Naive thymus-derived CD4-positive, alpha-beta T cell (primary cell): ENCODE measurements around the gene RILPL1. TPM values are rescaled to one million over a fixed set of nuclear protein-coding genes. Genes with fewer than 3 reads are reported as not detected.
A peak's percentile ranks its signal among the peaks of the same experiment; 100 is the strongest.
"Not testable (repeated sequence)": the region's sequence is repeated elsewhere in the genome, so short reads cannot be mapped to it uniquely, and the experiment has no call there.

Source experiments
- ATAC-seq: fragments of 150-1000 bp; cut with Tn5 transposase; 2 replicates; pipeline ENCODE4 v1.10.0; 2021; ENCODE audit warnings: mild to moderate bottlenecking, moderate library complexity
- CTCF ChIA-PET: fragments of 350-600 bp; sonication (Branson Sonifier 250); formaldehyde crosslinking; loops from one replicate; lab custom pipeline; 2021; ENCODE audit warnings: antibody characterized with exemption; lab: Charles Lee
- POLR2A ChIA-PET: fragments of 350-600 bp; sonication (Branson Sonifier 250); formaldehyde crosslinking; loops from one replicate; lab custom pipeline; 2021; ENCODE audit warnings: antibody characterized with exemption, inconsistent platforms; lab: Charles Lee
- DNase-seq, 9 donors: peaks; one replicate each; pipeline versions ENCODE4 v3.0.0 to v3.0.0-alpha.2; 2020 to 2022; ENCODE audit warnings: mixed read lengths in 1 of 9
- H3K27ac ChIP-seq: one replicate; pipeline ENCODE4 v1.7.0; 2013; ENCODE audit warnings: mild to moderate bottlenecking, low read depth, low read length, moderate library complexity
- H3K27me3 ChIP-seq, 2 donors: one replicate each; pipeline ENCODE4 v1.7.0; 2013; ENCODE audit warnings: low read length in 2 of 2, mild to moderate bottlenecking in 2 of 2, moderate library complexity in 2 of 2; ENCODE audit not compliant: control insufficient read depth in 2 of 2, insufficient read depth in 2 of 2
- H3K36me3 ChIP-seq, 3 experiments: 1 replicate in 2 of 3; 2 replicates in 1 of 3; pipeline ENCODE4 v1.7.0; 2013; ENCODE audit warnings: low read length in 3 of 3, mild to moderate bottlenecking in 3 of 3, moderate library complexity in 1 of 3; ENCODE audit not compliant: insufficient read depth in 3 of 3, control insufficient read depth in 2 of 3
- H3K4me1 ChIP-seq, 2 donors: one replicate each; pipeline ENCODE4 v1.7.0; 2013; ENCODE audit warnings: low read length in 2 of 2, mild to moderate bottlenecking in 2 of 2, moderate library complexity in 1 of 2; ENCODE audit not compliant: control insufficient read depth in 2 of 2, insufficient read depth in 2 of 2
- H3K4me3 ChIP-seq: 2 replicates; pipeline ENCODE4 v1.7.0; 2013; ENCODE audit warnings: mild to moderate bottlenecking, low read length
- H3K9me3 ChIP-seq, 3 experiments: 1 replicate in 2 of 3; 2 replicates in 1 of 3; pipeline ENCODE4 v1.7.0; 2013; ENCODE audit warnings: low read length in 3 of 3; ENCODE audit not compliant: control insufficient read depth in 2 of 3
- H3K27ac Mint-ChIP-seq, 9 donors: one replicate each; pipeline ENCODE4 v1.8.0; 2020 to 2022; ENCODE audit warnings: mixed read lengths in 9 of 9, mild to moderate bottlenecking in 8 of 9, moderate library complexity in 5 of 9, inconsistent platforms in 2 of 9
- H3K27me3 Mint-ChIP-seq, 5 donors: one replicate each; pipeline ENCODE4 v1.8.0; 2021 to 2022; ENCODE audit warnings: mixed read lengths in 5 of 5, mild to moderate bottlenecking in 1 of 5
- H3K36me3 Mint-ChIP-seq, 5 donors: one replicate each; pipeline ENCODE4 v1.8.0; 2020 to 2022; ENCODE audit warnings: mixed read lengths in 5 of 5, mild to moderate bottlenecking in 3 of 5, inconsistent platforms in 1 of 5
- H3K4me1 Mint-ChIP-seq, 7 donors: one replicate each; pipeline ENCODE4 v1.8.0; 2020 to 2022; ENCODE audit warnings: mixed read lengths in 7 of 7, mild to moderate bottlenecking in 3 of 7, inconsistent platforms in 1 of 7
- H3K4me3 Mint-ChIP-seq, 10 donors: one replicate each; pipeline ENCODE4 v1.8.0; 2020 to 2022; ENCODE audit warnings: mild to moderate bottlenecking in 10 of 10, mixed read lengths in 10 of 10, moderate library complexity in 6 of 10, inconsistent platforms in 2 of 10
- H3K9me3 Mint-ChIP-seq, 11 donors: one replicate each; pipeline ENCODE4 v1.8.0; 2020 to 2022; ENCODE audit warnings: mixed read lengths in 11 of 11, mild to moderate bottlenecking in 4 of 11, inconsistent platforms in 1 of 11, moderate library complexity in 1 of 11
- intact Hi-C, 2 donors: fragments of 100-400 bp; cut with micrococcal nuclease; formaldehyde crosslinking; loops; one replicate each; pipeline ENCODE4 v1.15.1; 2023
- polyA plus RNA-seq, 2 donors: library from polyadenylated mRNA; unstranded; fragments of 300-500 nt; fragmentation: Illumina TruSeq; gene quantifications; one replicate each; pipeline ENCODE4 v1.2.3, GENCODE V29; 2021
- total RNA-seq, 6 experiments: library from RNA in 5 of 6; stranded (reverse) in 5 of 6; gene quantifications; 1 replicate in 5 of 6; 2 replicates in 1 of 6; pipeline ENCODE4 v1.2.3 and lab custom pipeline; 2021 to 2026

RILPL1 gene
- total and polyA plus RNA-seq, 7 experiments from 2014 or later = 0.29 to 9.2 (median 3.6) TPM; not detected in 1

GRCh38 chr12:123550700-123551099, 17.2 kb upstream of the RILPL1 start:
- peaks cover 0 to 28% (median 0%) of the 10 kb centered on the region in 5 donors for H3K27me3 Mint-ChIP-seq
- POLR2A ChIA-PET = no interaction called here
- intact Hi-C loops = no loop called here
- H3K36me3 Mint-ChIP-seq = peaks cover 0 to 3% (median 0%) of the 10 kb centered on the region in 5 donors
- Histone ChIP-seq H3K4me1 (no peaks in the 10 kb centered on the region), H3K4me3 (no peak overlapping the region), H3K27me3 (no peaks in the 10 kb centered on the region), H3K27ac (no peak overlapping the region), H3K9me3 (no peaks in the 10 kb centered on the region), H3K36me3 (no peaks in the 10 kb centered on the region)
- no peak overlapping the region for H3K4me3 Mint-ChIP-seq
- H3K4me1 Mint-ChIP-seq = peaks cover 0 to 2% (median 0%) of the 10 kb centered on the region in 7 donors
- no peak overlapping the region for H3K27ac Mint-ChIP-seq
- H3K9me3 Mint-ChIP-seq = peaks cover 0 to 2% (median 0%) of the 10 kb centered on the region in 11 donors
- DNase-seq = no peak
- ATAC-seq = no peak
- CTCF ChIA-PET = no interaction called here

GRCh38 chr12:123548107-123548506, 14.6 kb upstream of the RILPL1 start:
- Histone ChIP-seq H3K9me3 (no peaks in the 10 kb centered on the region), H3K27ac (no peak overlapping the region), H3K36me3 (no peaks in the 10 kb centered on the region), H3K27me3 (no peaks in the 10 kb centered on the region), H3K4me3 (no peak overlapping the region), H3K4me1 (no peaks in the 10 kb centered on the region)
- H3K9me3 Mint-ChIP-seq = peaks cover 0 to 2% (median 0%) of the 10 kb centered on the region in 11 donors
- intact Hi-C loops = no loop called here
- no peak for DNase-seq
- H3K4me1 Mint-ChIP-seq = peaks cover 0 to 1% (median 0%) of the 10 kb centered on the region in 7 donors
- H3K27me3 Mint-ChIP-seq = peaks cover 0 to 28% (median 0%) of the 10 kb centered on the region in 5 donors
- H3K4me3 Mint-ChIP-seq = no peak overlapping the region
- ChIA-PET POLR2A (no interaction called here), CTCF (no interaction called here)
- no peak for ATAC-seq
- no peak overlapping the region for H3K27ac Mint-ChIP-seq
- H3K36me3 Mint-ChIP-seq = peaks cover 0 to 3% (median 0%) of the 10 kb centered on the region in 5 donors

DNA sequence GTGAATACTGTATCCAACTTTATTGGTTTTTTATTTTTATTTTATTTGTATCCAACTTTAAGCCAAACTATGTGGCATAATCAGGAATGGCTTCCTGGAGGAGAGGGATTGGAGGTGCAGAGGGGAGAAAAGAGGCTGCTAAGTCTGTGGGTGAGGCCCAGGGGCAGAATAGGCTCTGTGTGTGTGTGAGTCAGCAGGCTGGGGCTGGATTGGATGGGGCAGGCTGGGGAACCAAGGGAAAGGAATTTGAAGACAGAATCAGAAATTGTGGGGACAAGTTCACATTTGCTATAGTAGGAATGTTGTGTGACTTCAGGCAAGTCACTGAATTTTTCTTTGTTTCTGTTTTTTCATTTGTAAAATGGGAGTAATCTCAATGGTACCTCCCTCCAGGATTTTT, 12.8 kb upstream of the RILPL1 start:
- H3K36me3 ChIP-seq = no peaks in the 10 kb centered on the region
- H3K4me1 ChIP-seq = no peaks in the 10 kb centered on the region
- Mint-ChIP-seq H3K4me3 (no peak overlapping the region), H3K36me3 (peaks cover 0 to 3% (median 0%) of the 10 kb centered on the region in 5 donors), H3K9me3 (peaks cover 0 to 2% (median 0%) of the 10 kb centered on the region in 11 donors), H3K27me3 (peaks cover 0 to 25% (median 0%) of the 10 kb centered on the region in 5 donors), H3K4me1 (peaks cover 0 to 1% (median 0%) of the 10 kb centered on the region in 7 donors), H3K27ac (no peak overlapping the region)
- no peak overlapping the region for H3K27ac ChIP-seq
- no peaks in the 10 kb centered on the region for H3K9me3 ChIP-seq
- H3K27me3 ChIP-seq = no peaks in the 10 kb centered on the region
- DNase-seq (no peak), ATAC-seq (no peak)
- ChIA-PET POLR2A (interaction anchor here (0.6 kb wide), 1 partner anchor 1000 kb away, joined by 6 read pairs; no protein-coding TSS in a partner anchor), CTCF (no interaction called here)
- intact Hi-C loops = no loop called here
- no peak overlapping the region for H3K4me3 ChIP-seq

- peaks cover 0 to 32% (median 0%) of the 10 kb centered on the region in 5 donors for H3K27me3 Mint-ChIP-seq
- no peaks in the 10 kb centered on the region for H3K36me3 ChIP-seq
- H3K4me1 ChIP-seq = no peaks in the 10 kb centered on the region
- no peak overlapping the region for H3K27ac Mint-ChIP-seq
- H3K9me3 Mint-ChIP-seq = peaks cover 0 to under 1% (median 0%) of the 10 kb centered on the region in 11 donors
- no peak overlapping the region for H3K4me3 ChIP-seq
- ChIA-PET CTCF (no interaction called here), POLR2A (no interaction called here)
- no peaks in the 10 kb centered on the region for H3K36me3 Mint-ChIP-seq
- no peak for DNase-seq
- H3K4me1 Mint-ChIP-seq = no peaks in the 10 kb centered on the region
- H3K27me3 ChIP-seq = no peaks in the 10 kb centered on the region
- no peaks in the 10 kb centered on the region for H3K9me3 ChIP-seq
- no peak overlapping the region for H3K27ac ChIP-seq
- intact Hi-C loops = no loop called here
- no peak for ATAC-seq
- no peak overlapping the region for H3K4me3 Mint-ChIP-seq
Measured at GRCh38 chr12:123543541-123543940, 10.0 kb upstream of the RILPL1 start.

GRCh38 chr12:123540899-123541662, 7.6 kb upstream of the RILPL1 start:
- ATAC-seq = no peak
- POLR2A ChIA-PET = no interaction called here
- no peaks in the 10 kb centered on the region for H3K9me3 Mint-ChIP-seq

GRCh38 chr12:123535952-123536351, 2.4 kb upstream of the RILPL1 start:
- H3K9me3 Mint-ChIP-seq, H3K27ac Mint-ChIP-seq, H3K36me3 ChIP-seq, H3K27ac ChIP-seq, ATAC-seq, H3K36me3 Mint-ChIP-seq, H3K9me3 ChIP-seq, H3K4me3 ChIP-seq, H3K27me3 ChIP-seq, DNase-seq: not testable (repeated sequence)
- Mint-ChIP-seq H3K27me3 (peaks cover 0 to 35% (median 0%) of the 10 kb centered on the region in 5 donors), H3K4me3 (peak overlapping the region in 5 of 10 donors; percentile 5 to 53 (median 29)), H3K4me1 (peaks cover 9 to 21% (median 15%) of the 10 kb centered on the region in 7 donors)
- intact Hi-C loops = loop anchor here in 1 of 2 donors (2.0 kb wide), 1 partner anchor 47 kb away; no protein-coding TSS in a partner anchor
- POLR2A ChIA-PET = interaction anchor here (0.6 kb wide), 1 partner anchor 374 kb away, joined by 4 read pairs; no protein-coding TSS in a partner anchor
- CTCF ChIA-PET = interaction anchor here (0.6 kb wide), 2 partner anchors 29 to 262 kb away, joined by 3 read pairs; no protein-coding TSS in a partner anchor
- peaks cover 11 to 18% of the 10 kb centered on the region in 2 donors for H3K4me1 ChIP-seq

More at GRCh38 chr12:123540899-123541662, 7.6 kb upstream of the RILPL1 start:
- DNase-seq = no peak
- Mint-ChIP-seq H3K4me3 (no peak overlapping the region), H3K4me1 (no peaks in the 10 kb centered on the region), H3K27me3 (peaks cover 0 to 20% (median 0%) of the 10 kb centered on the region in 5 donors), H3K27ac (no peak overlapping the region), H3K36me3 (no peaks in the 10 kb centered on the region)
- Histone ChIP-seq H3K4me1 (no peaks in the 10 kb centered on the region), H3K27ac (no peak overlapping the region), H3K36me3 (no peaks in the 10 kb centered on the region), H3K9me3 (no peaks in the 10 kb centered on the region), H3K27me3 (no peaks in the 10 kb centered on the region), H3K4me3 (no peak overlapping the region)
- intact Hi-C loops = no loop called here
- CTCF ChIA-PET = interaction anchor here (0.6 to 0.7 kb wide), 3 partner anchors 35 to 1166 kb away, joined by 3 to 5 read pairs (median 3); no protein-coding TSS in a partner anchor
